Adrenal gland (tissue), 5 donors: ENCODE results near the gene PRKD1.

Experiments
- CTCF ChIP-seq, 6 experiments: fragments of 450-650 bp in 4 of 6; fragments of 200-600 bp in 2 of 6; sonication (generic) in 1 of 6; IDR thresholded peaks; 1 replicate in 5 of 6; 2 replicates in 1 of 6; pipeline versions ENCODE4 v1.5.1 to v1.8.0; 2016 to 2021; ENCODE audit warnings: antibody characterized with exemption in 6 of 6, mild to moderate bottlenecking in 2 of 6, moderate library complexity in 1 of 6
- POLR2A ChIP-seq, 2 donors: fragments of 450-650 bp; IDR thresholded peaks; one replicate each; pipeline ENCODE4 v1.6.1; 2017; ENCODE audit warnings: antibody characterized with exemption in 2 of 2, mild to moderate bottlenecking in 2 of 2, moderate library complexity in 1 of 2
- donor health status: DM: no; HTN: no; CAD: no.

GRCh38 chr14:29918981-29919380, 8.7 kb downstream of the PRKD1 start:
- TF ChIP-seq CTCF (IDR thresholded peaks at IDR 0.05): no peak
- no peak for TF ChIP-seq POLR2A (IDR thresholded peaks at IDR 0.05)
